Measurements from ENCODE around the gene SAMD9.

DNA sequence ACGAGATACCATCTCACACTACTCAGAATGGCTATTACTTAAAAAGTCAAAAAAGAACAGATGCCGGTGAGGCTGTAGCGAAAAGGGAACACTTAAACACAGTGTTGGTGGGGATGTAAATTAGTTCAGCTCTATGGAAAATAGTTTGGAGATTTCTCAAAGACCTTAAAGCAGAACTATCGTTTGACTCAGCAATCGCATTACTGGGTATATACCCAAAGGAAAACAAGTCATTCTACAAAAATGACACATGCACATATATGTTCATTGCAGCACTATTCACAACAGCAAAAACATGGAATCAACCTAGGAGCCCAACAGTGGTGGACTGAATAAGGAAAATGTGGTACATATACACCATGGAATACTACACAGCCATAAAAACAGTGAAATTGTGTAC, 56.9 kb downstream of the SAMD9 start:
- TF ChIP-seq, protein P1, sequence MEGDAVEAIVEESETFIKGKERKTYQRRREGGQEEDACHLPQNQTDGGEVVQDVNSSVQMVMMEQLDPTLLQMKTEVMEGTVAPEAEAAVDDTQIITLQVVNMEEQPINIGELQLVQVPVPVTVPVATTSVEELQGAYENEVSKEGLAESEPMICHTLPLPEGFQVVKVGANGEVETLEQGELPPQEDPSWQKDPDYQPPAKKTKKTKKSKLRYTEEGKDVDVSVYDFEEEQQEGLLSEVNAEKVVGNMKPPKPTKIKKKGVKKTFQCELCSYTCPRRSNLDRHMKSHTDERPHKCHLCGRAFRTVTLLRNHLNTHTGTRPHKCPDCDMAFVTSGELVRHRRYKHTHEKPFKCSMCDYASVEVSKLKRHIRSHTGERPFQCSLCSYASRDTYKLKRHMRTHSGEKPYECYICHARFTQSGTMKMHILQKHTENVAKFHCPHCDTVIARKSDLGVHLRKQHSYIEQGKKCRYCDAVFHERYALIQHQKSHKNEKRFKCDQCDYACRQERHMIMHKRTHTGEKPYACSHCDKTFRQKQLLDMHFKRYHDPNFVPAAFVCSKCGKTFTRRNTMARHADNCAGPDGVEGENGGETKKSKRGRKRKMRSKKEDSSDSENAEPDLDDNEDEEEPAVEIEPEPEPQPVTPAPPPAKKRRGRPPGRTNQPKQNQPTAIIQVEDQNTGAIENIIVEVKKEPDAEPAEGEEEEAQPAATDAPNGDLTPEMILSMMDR (IDR thresholded peaks at IDR 0.05; ENCODE audit: poor library complexity), result no peak
- TF ChIP-seq EZH2phosphoT487 (IDR thresholded peaks at IDR 0.05; ENCODE audit: low read depth, severe bottlenecking, unreplicated experiment), result no peak

Data from hepatocyte (in vitro differentiated cells).